B cell (primary cell): ENCODE data around the gene FCGBP.

Experiments
- CTCF ChIP-seq: fragments of 200-600 bp; IDR thresholded peaks from one replicate; pipeline ENCODE4 v1.8.0; 2022; ENCODE audit warnings: antibody characterized with exemption, mild to moderate bottlenecking
- EZH2 ChIP-seq: IDR thresholded peaks from 2 replicates; pipeline ENCODE4 v1.6.1; 2012; ENCODE audit warnings: borderline replicate concordance, low read depth, mild to moderate bottlenecking, moderate library complexity, low read length; ENCODE audit not compliant: insufficient read depth, poor library complexity, severe bottlenecking

- no peak for TF ChIP-seq CTCF
- TF ChIP-seq EZH2 = no peak
Measured at GRCh38 chr19:39906820-39907611, 27.4 kb downstream of the FCGBP start.
